ENCODE data around the gene GPATCH3.

DNA sequence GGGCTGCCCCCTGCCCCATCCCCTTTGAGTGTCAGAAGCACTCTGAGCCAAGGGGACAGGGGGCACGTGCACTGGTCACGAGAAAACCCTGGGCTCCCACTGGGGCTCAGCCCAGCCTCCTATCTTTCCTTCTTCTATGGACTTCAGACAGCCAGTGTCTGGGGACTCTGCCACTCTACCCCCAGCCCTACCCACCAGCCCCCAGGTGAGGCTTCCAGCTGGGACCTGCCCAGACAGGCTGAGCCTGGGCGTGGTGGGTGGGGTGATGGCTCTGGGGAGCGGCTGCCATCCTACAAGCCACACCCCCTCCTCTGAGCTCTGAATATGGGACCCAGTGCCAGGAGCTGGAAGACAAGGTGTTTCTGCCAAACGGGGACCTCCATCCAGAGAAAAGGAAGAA is 45.4 kb downstream of the GPATCH3 start:
- TF ChIP-seq, protein P1, sequence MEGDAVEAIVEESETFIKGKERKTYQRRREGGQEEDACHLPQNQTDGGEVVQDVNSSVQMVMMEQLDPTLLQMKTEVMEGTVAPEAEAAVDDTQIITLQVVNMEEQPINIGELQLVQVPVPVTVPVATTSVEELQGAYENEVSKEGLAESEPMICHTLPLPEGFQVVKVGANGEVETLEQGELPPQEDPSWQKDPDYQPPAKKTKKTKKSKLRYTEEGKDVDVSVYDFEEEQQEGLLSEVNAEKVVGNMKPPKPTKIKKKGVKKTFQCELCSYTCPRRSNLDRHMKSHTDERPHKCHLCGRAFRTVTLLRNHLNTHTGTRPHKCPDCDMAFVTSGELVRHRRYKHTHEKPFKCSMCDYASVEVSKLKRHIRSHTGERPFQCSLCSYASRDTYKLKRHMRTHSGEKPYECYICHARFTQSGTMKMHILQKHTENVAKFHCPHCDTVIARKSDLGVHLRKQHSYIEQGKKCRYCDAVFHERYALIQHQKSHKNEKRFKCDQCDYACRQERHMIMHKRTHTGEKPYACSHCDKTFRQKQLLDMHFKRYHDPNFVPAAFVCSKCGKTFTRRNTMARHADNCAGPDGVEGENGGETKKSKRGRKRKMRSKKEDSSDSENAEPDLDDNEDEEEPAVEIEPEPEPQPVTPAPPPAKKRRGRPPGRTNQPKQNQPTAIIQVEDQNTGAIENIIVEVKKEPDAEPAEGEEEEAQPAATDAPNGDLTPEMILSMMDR (IDR thresholded peaks at IDR 0.05), result no peak
- TF ChIP-seq POLR2AphosphoS5 (IDR thresholded peaks at IDR 0.05) (no peak), EP300 (IDR thresholded peaks at IDR 0.05) (no peak), POLR2A (IDR thresholded peaks at IDR 0.05) (no peak)
